Suprapubic skin (tissue), 3 donors: ENCODE results near the gene HSDL2.

Source experiments
- CTCF ChIP-seq, 2 donors: fragments of 200-600 bp in 1 of 2; fragments of 450-650 bp in 1 of 2; sonication (generic) in 1 of 2; IDR thresholded peaks; one replicate each; pipeline ENCODE4 v1.5.1; 2016 to 2019; ENCODE audit warnings: antibody characterized with exemption in 2 of 2, mild to moderate bottlenecking in 1 of 2, moderate library complexity in 1 of 2
- POLR2AphosphoS5 ChIP-seq, 3 donors: sonication (generic); formaldehyde crosslinking; IDR thresholded peaks; one replicate each; pipeline ENCODE4 v1.6.1; 2017; ENCODE audit warnings: antibody characterized with exemption in 3 of 3

DNA sequence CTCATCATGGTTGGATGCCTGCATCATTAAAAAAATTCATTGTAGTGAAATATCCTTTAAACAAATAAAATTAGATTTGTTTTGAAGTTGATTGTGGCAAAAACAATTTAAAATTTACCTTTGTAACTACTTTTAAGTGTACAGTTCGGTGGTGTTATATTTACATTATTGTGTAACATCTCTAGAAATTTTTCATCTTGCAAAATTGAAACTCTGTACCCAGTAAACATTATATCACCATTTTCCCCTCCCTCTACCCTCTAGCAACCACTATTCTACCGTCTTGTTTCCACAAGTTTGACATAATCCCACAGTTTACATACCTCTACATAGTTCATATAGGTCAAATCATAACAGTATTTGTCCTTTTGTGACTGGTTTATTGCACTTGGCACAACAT is 104.7 kb downstream of the HSDL2 start:
- TF ChIP-seq CTCF (IDR thresholded peaks at IDR 0.05) (no peak), POLR2AphosphoS5 (IDR thresholded peaks at IDR 0.05) (no peak)
